ENCODE results near the gene ENTPD2. TPM values are rescaled to one million over a fixed set of nuclear protein-coding genes. Genes with fewer than 3 reads are reported as not detected.

ENTPD2 gene
- polyA plus RNA-seq, 1 experiment, result not detected

DNA sequence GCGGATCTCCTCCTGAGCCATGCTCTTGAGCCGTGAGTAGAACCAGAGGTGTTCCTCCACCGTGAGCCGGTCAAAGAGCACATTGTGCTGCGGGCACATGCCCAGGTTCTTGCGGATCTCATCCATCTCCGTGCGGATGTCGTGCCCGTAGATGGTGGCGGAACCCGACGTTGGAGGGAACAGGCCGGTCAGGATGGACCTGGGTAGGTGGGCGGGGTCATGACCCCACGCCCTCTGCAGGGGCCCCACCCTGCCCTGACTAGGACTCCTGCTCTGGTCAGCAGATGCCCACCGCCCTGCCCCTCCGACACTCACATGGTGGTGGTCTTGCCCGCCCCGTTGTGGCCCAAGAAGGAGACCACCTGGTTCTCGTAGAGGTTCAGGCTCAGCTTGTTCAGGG, 37.9 kb downstream of the ENTPD2 start:
- ChIA-PET CTCF (interaction anchor here (0.6 to 1.8 kb wide), 2 partner anchors 11 to 13 kb away, joined by 3 to 6 read pairs; no protein-coding TSS in a partner anchor), POLR2A (interaction anchor here (0.7 kb wide), 1 partner anchor 37 kb away, joined by 3 read pairs; no protein-coding TSS in a partner anchor)
- TF ChIP-seq, protein P1, sequence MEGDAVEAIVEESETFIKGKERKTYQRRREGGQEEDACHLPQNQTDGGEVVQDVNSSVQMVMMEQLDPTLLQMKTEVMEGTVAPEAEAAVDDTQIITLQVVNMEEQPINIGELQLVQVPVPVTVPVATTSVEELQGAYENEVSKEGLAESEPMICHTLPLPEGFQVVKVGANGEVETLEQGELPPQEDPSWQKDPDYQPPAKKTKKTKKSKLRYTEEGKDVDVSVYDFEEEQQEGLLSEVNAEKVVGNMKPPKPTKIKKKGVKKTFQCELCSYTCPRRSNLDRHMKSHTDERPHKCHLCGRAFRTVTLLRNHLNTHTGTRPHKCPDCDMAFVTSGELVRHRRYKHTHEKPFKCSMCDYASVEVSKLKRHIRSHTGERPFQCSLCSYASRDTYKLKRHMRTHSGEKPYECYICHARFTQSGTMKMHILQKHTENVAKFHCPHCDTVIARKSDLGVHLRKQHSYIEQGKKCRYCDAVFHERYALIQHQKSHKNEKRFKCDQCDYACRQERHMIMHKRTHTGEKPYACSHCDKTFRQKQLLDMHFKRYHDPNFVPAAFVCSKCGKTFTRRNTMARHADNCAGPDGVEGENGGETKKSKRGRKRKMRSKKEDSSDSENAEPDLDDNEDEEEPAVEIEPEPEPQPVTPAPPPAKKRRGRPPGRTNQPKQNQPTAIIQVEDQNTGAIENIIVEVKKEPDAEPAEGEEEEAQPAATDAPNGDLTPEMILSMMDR (IDR thresholded peaks at IDR 0.05; ENCODE audit: low read depth, low read length), result no peak
- H3K27ac ChIP-seq (ENCODE audit: low read depth, low read length), result no peak overlapping the region
- DNase-seq (ENCODE audit: low read depth, low spot score), result no peak
- no peak overlapping the region for H3K4me3 ChIP-seq (ENCODE audit: low read depth, low read length)
- peaks cover 57% of the 10 kb centered on the region for H3K9me3 ChIP-seq (ENCODE audit: control insufficient read depth, insufficient read depth, low read length)
- no peaks in the 10 kb centered on the region for H3K27me3 ChIP-seq (ENCODE audit: control insufficient read depth, insufficient read depth, low read length)

DNA sequence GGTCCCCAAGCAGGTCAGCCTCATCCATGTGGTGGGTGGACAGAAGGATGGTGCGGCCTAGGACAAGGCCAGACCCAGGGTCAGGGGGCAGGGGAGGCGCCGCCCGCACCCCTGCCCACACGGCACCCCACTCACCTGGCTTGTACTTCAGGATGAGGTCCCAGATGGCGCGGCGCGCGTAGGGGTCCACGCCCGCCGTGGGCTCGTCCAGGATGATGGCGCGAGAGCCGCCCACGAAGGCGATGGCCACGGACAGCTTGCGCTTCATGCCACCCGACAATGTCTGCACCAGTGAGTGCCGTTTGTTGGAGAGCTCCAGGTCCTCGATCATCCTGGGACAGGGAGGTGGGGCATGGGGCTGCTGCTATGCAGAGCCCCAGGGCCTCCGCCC, 38.3 kb downstream of the ENTPD2 start:
- Histone ChIP-seq H3K27ac (ENCODE audit: low read depth, low read length) (no peak overlapping the region), H3K4me3 (ENCODE audit: low read depth, low read length) (no peak overlapping the region), H3K27me3 (ENCODE audit: control insufficient read depth, insufficient read depth, low read length) (no peaks in the 10 kb centered on the region), H3K9me3 (ENCODE audit: control insufficient read depth, insufficient read depth, low read length) (peaks cover 58% of the 10 kb centered on the region)
- no peak for DNase-seq (ENCODE audit: low read depth, low spot score)
- POLR2A ChIA-PET, result no interaction called here
- CTCF ChIA-PET, result interaction anchor here (0.6 to 1.8 kb wide), 2 partner anchors 11 to 14 kb away, joined by 3 to 6 read pairs; no protein-coding TSS in a partner anchor
- TF ChIP-seq, protein P1 (IDR thresholded peaks at IDR 0.05; ENCODE audit: low read depth, low read length), result no peak

DNA sequence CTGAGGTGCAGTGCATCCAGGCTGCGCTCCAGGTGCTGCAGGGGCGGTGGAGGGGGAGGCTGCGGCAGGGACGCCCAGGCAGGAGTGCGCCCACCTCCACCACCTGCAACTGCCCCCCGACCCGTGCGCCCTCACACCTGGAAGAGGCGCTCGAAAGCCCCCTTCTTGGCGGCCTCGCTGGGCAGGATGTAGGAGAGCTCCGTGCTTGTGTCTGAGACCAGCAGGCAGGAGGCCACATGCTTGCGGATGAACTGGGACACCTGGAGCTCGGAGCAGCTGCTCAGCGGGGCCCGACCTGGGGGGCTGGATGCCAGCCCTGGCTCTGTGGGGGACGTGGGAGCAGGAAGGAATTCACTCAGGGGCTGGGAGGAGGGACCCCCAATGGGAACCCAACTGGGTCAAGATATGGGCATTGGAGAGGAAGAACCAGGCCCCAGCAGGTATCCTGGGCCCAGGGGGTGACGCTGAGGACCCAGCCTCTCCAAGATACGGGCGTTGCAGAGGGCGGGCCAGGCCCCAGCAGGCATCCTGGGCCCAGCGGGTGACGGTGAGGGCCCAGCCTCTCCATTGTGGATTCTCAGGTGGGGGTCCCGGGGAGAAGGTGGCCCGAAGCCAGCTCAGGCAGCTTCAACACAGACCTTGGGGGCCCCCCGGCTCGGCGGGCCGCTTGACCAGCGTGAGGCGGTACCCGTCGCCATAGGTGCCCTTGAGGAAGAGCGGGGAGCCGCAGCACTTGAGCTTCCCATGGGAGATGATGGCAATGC, 38.9 kb downstream of the ENTPD2 start:
- ChIA-PET CTCF (interaction anchor here (0.6 to 1.8 kb wide), 2 partner anchors 12 to 14 kb away, joined by 3 to 6 read pairs; no protein-coding TSS in a partner anchor), POLR2A (no interaction called here)
- H3K27me3 ChIP-seq (ENCODE audit: control insufficient read depth, insufficient read depth, low read length), result no peaks in the 10 kb centered on the region
- H3K4me3 ChIP-seq (ENCODE audit: low read depth, low read length), result no peak overlapping the region
- peaks cover 58% of the 10 kb centered on the region for H3K9me3 ChIP-seq (ENCODE audit: control insufficient read depth, insufficient read depth, low read length)
- TF ChIP-seq, protein P1 (IDR thresholded peaks at IDR 0.05; ENCODE audit: low read depth, low read length), result no peak
- H3K27ac ChIP-seq (ENCODE audit: low read depth, low read length), result no peak overlapping the region
- no peak for DNase-seq (ENCODE audit: low read depth, low spot score)

DNA sequence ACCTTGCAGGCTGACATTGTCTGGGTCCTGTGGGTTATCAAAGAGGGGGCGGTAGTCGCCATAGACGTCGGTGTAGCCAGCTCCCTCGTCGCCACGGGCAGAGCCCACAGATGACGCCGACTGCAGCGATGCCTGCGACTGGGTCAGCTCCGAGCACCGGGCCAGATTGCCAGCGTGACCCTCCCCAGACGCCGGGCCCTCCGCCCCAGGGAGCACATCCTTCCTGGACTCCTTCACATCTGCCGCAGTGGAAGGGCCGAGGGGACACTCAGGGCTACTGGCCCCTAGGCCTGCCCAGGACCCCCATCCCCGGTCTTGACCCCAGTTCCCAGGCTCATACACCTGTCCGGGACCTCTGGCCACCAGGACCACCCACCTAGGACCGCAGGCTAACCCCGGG, 39.7 kb downstream of the ENTPD2 start:
- TF ChIP-seq, protein P1 (IDR thresholded peaks at IDR 0.05; ENCODE audit: low read depth, low read length), result no peak
- Histone ChIP-seq H3K27me3 (ENCODE audit: control insufficient read depth, insufficient read depth, low read length) (no peaks in the 10 kb centered on the region), H3K9me3 (ENCODE audit: control insufficient read depth, insufficient read depth, low read length) (peaks cover 58% of the 10 kb centered on the region), H3K27ac (ENCODE audit: low read depth, low read length) (no peak overlapping the region), H3K4me3 (ENCODE audit: low read depth, low read length) (no peak overlapping the region)
- CTCF ChIA-PET, result no interaction called here
- POLR2A ChIA-PET, result no interaction called here
- DNase-seq (ENCODE audit: low read depth, low spot score), result no peak

DNA sequence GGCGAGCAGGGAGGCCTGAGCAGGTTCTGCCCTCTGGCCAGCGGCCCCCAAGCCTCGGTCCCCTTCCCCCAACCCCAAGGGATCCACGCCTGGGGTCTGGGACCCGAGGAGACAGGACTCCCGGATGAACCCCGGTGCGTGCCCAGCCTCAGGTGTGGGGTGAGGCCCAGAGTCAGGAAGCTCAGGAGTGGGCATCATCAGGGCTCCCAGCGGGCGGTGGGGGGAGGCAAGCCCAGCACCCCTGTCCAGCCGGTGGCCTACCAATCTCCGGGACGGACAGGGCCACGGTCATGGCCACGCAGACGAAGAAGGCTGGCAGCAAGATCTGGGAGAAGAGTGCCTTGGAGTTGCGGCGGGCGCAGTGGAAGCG, 40.3 kb downstream of the ENTPD2 start:
- no peak overlapping the region for H3K4me3 ChIP-seq (ENCODE audit: low read depth, low read length)
- TF ChIP-seq, protein P1 (IDR thresholded peaks at IDR 0.05; ENCODE audit: low read depth, low read length), result no peak
- DNase-seq (ENCODE audit: low read depth, low spot score), result no peak
- H3K27ac ChIP-seq (ENCODE audit: low read depth, low read length), result no peak overlapping the region
- H3K9me3 ChIP-seq (ENCODE audit: control insufficient read depth, insufficient read depth, low read length), result peaks cover 58% of the 10 kb centered on the region
- POLR2A ChIA-PET, result no interaction called here
- CTCF ChIA-PET, result no interaction called here
- H3K27me3 ChIP-seq (ENCODE audit: control insufficient read depth, insufficient read depth, low read length), result no peaks in the 10 kb centered on the region

Data from AG04450 (cell line).